H1 (cell line): ENCODE results near the gene TOMT. TPM values are rescaled to one million over a fixed set of nuclear protein-coding genes. Genes with fewer than 3 reads are reported as not detected.

Source experiments
- CTCF ChIA-PET: fragments of 300-600 bp; sonication (Branson Sonifier 250); formaldehyde crosslinking; loops from one replicate; lab custom pipeline; 2021; ENCODE audit not compliant: partially characterized antibody; lab: Charles Lee
- POLR2A ChIA-PET: fragments of 300-600 bp; sonication (Branson Sonifier 250); formaldehyde crosslinking; loops from one replicate; lab custom pipeline; 2021; ENCODE audit warnings: inconsistent platforms; ENCODE audit not compliant: partially characterized antibody; lab: Charles Lee
- DNase-seq, 2 experiments: peaks; one replicate each; pipeline versions ENCODE4 v3.0.0 to v3.0.0-alpha.2; 2010 to 2022; ENCODE audit warnings: low spot score in 2 of 2, low read depth in 1 of 2, mixed read lengths in 1 of 2
- FAIRE-seq: peaks from 2 replicates; lab custom pipeline; 2011; peaks lifted over from hg19 to GRCh38; lab: Jason Lieb, UNC
- H2AFZ ChIP-seq: 2 replicates; pipeline ENCODE4 v1.8.1; 2012; ENCODE audit warnings: low read length, inconsistent platforms
- H2AK5ac ChIP-seq: 2 replicates; pipeline ENCODE4 v1.6.1; 2013; ENCODE audit warnings: low read depth, low read length
- H2BK120ac ChIP-seq: replicated peaks from 2 replicates; pipeline ENCODE3; 2013; ENCODE audit warnings: low read depth, low read length, inconsistent platforms
- H2BK12ac ChIP-seq: 2 replicates; pipeline ENCODE4 v1.6.1; 2013; ENCODE audit warnings: low read depth, low read length
- H2BK15ac ChIP-seq: 2 replicates; pipeline ENCODE4 v1.6.1; 2013; ENCODE audit warnings: low read length
- H2BK20ac ChIP-seq: 2 replicates; pipeline ENCODE4 v1.6.1; 2013; ENCODE audit warnings: low read length
- H2BK5ac ChIP-seq: 2 replicates; pipeline ENCODE4 v1.6.1; 2013; ENCODE audit warnings: low read depth, low read length
- H3K14ac ChIP-seq: 2 replicates; pipeline ENCODE4 v1.6.1; 2013; ENCODE audit warnings: inconsistent platforms; ENCODE audit not compliant: insufficient read length
- H3K18ac ChIP-seq: 2 replicates; pipeline ENCODE4 v1.6.1; 2013; ENCODE audit warnings: low read length; ENCODE audit errors: extremely low read depth
- H3K23ac ChIP-seq: 2 replicates; pipeline ENCODE4 v1.6.1; 2013; ENCODE audit warnings: inconsistent platforms; ENCODE audit not compliant: insufficient read length
- H3K23me2 ChIP-seq: 2 replicates; pipeline ENCODE4 v1.6.1; 2013; ENCODE audit warnings: low read depth, low read length
- H3K27ac ChIP-seq: 2 replicates; pipeline ENCODE4 v1.6.1; 2011; ENCODE audit warnings: low read depth, low read length, inconsistent platforms
- H3K27me3 ChIP-seq, 4 experiments: replicated peaks in 1 of 4; 1 replicate in 1 of 4; 2 replicates in 3 of 4; pipeline versions ENCODE4 v1.6.1 to v1.8.1; 2011 to 2013; ENCODE audit warnings: low read length in 3 of 4, mild to moderate bottlenecking in 3 of 4, inconsistent platforms in 2 of 4, mixed read lengths in 2 of 4, moderate library complexity in 1 of 4; ENCODE audit not compliant: control insufficient read depth in 3 of 4, insufficient read depth in 3 of 4; ENCODE audit errors: extremely low read depth in 1 of 4
- H3K36me3 ChIP-seq, 4 experiments: 2 replicates each; pipeline versions ENCODE4 v1.6.1 to v1.8.1; 2011 to 2013; ENCODE audit warnings: mild to moderate bottlenecking in 4 of 4, low read length in 3 of 4, moderate library complexity in 2 of 4, control low read depth in 1 of 4, inconsistent platforms in 1 of 4; ENCODE audit not compliant: insufficient read depth in 4 of 4, control insufficient read depth in 2 of 4
- H3K4ac ChIP-seq: replicated peaks from 2 replicates; pipeline ENCODE3; 2013; ENCODE audit warnings: low read length, low read depth, mixed read lengths, inconsistent platforms; ENCODE audit not compliant: insufficient read length
- H3K4me1 ChIP-seq, 4 experiments: replicated peaks in 1 of 4; 1 replicate in 1 of 4; 2 replicates in 3 of 4; pipeline versions ENCODE4 v1.6.1 to v1.8.1; 2011 to 2013; ENCODE audit warnings: low read length in 3 of 4, inconsistent platforms in 2 of 4, mixed read lengths in 1 of 4; ENCODE audit not compliant: insufficient read depth in 4 of 4, control insufficient read depth in 3 of 4
- H3K4me2 ChIP-seq, 2 experiments: 2 replicates each; pipeline versions ENCODE4 v1.6.1 to v1.8.1; 2011 to 2013; ENCODE audit warnings: low read depth in 2 of 2, low read length in 2 of 2, control low read depth in 1 of 2, inconsistent platforms in 1 of 2, mild to moderate bottlenecking in 1 of 2; ENCODE audit not compliant: insufficient read depth in 1 of 2
- H3K4me3 ChIP-seq, 4 experiments: fragments of 200-600, 300-600 bp in 1 of 4; sonication (generic), shearing (Covaris generic), sonication (Bioruptor Twin) in 1 of 4; 2 replicates each; pipeline versions ENCODE4 v1.5.1 to v1.8.1; 2011 to 2016; ENCODE audit warnings: low read length in 4 of 4, low read depth in 3 of 4, control low read depth in 2 of 4, inconsistent platforms in 2 of 4, mild to moderate bottlenecking in 2 of 4, mixed read lengths in 1 of 4, moderate library complexity in 1 of 4; ENCODE audit not compliant: insufficient read depth in 2 of 4; ENCODE audit errors: extremely low read depth in 1 of 4
- H3K56ac ChIP-seq: replicated peaks from 2 replicates; pipeline ENCODE3; 2013; ENCODE audit warnings: low read depth, mild to moderate bottlenecking, mixed read lengths, low read length, inconsistent platforms; ENCODE audit not compliant: insufficient read length
- H3K79me1 ChIP-seq: 2 replicates; pipeline ENCODE4 v1.6.1; 2013; ENCODE audit warnings: low read depth, low read length, control low read depth
- H3K79me2 ChIP-seq, 2 experiments: 2 replicates each; pipeline versions ENCODE4 v1.6.1 to v1.8.1; 2012 to 2013; ENCODE audit warnings: low read length in 2 of 2, mild to moderate bottlenecking in 2 of 2, inconsistent platforms in 1 of 2; ENCODE audit not compliant: insufficient read depth in 2 of 2, control insufficient read depth in 1 of 2
- H3K9ac ChIP-seq, 4 experiments: replicated peaks in 1 of 4; 1 replicate in 1 of 4; 2 replicates in 3 of 4; pipeline versions ENCODE4 v1.6.1 to v1.8.1; 2011 to 2013; ENCODE audit warnings: low read depth in 3 of 4, low read length in 3 of 4, control low read depth in 2 of 4, mild to moderate bottlenecking in 2 of 4, moderate library complexity in 2 of 4, inconsistent platforms in 1 of 4; ENCODE audit errors: extremely low read depth in 1 of 4
- H3K9me3 ChIP-seq, 2 experiments: 2 replicates each; pipeline versions ENCODE4 v1.6.1 to v1.8.1; 2012 to 2013; ENCODE audit warnings: mild to moderate bottlenecking in 2 of 2, moderate library complexity in 2 of 2, control low read depth in 1 of 2, inconsistent platforms in 1 of 2, low read depth in 1 of 2, low read length in 1 of 2, mixed read lengths in 1 of 2; ENCODE audit not compliant: insufficient read depth in 2 of 2
- H4K20me1 ChIP-seq, 2 experiments: replicated peaks in 1 of 2; 2 replicates each; pipeline versions ENCODE3 to v1.8.1; 2011 to 2013; ENCODE audit warnings: inconsistent platforms in 2 of 2, low read length in 2 of 2, mild to moderate bottlenecking in 1 of 2; ENCODE audit not compliant: insufficient read depth in 2 of 2, control insufficient read depth in 1 of 2
- H4K5ac ChIP-seq: 2 replicates; pipeline ENCODE4 v1.6.1; 2013; ENCODE audit warnings: low read length, low read depth, mixed read lengths, inconsistent platforms; ENCODE audit not compliant: insufficient read length
- H4K8ac ChIP-seq: 2 replicates; pipeline ENCODE4 v1.8.0; 2013; ENCODE audit warnings: mild to moderate bottlenecking, moderate library complexity, low read length, inconsistent platforms; ENCODE audit not compliant: insufficient read depth; ENCODE audit errors: extremely low read depth
- H4K91ac ChIP-seq: replicated peaks from 2 replicates; pipeline ENCODE3; 2013; ENCODE audit warnings: low read length, mixed read lengths, inconsistent platforms; ENCODE audit not compliant: insufficient read length
- MAFK ChIP-seq: IDR thresholded peaks from 2 replicates; pipeline ENCODE4 v1.6.1; 2012; ENCODE audit warnings: low read depth, mild to moderate bottlenecking, improper control_type of control experiment, low read length
- MAX ChIP-seq: IDR thresholded peaks from 2 replicates; pipeline ENCODE4 v1.6.1; 2012; ENCODE audit warnings: inconsistent platforms
- SRF ChIP-seq: IDR thresholded peaks from 2 replicates; pipeline ENCODE4 v1.6.1; 2011; ENCODE audit warnings: mild to moderate bottlenecking, low read depth, low read length, moderate library complexity
- WGBS, 2 experiments: shearing (Covaris generic) in 1 of 2; methylation state at CpG; one replicate each; pipeline versions ENCODE4 v1.1.6 to v1.1.7; 2013 to 2015; ENCODE audit warnings: low lambda C conversion rate in 2 of 2, mixed read lengths in 2 of 2, inconsistent platforms in 1 of 2, low coverage in 1 of 2, missing lambda C conversion rate in 1 of 2; ENCODE audit not compliant: insufficient replicate concordance in 2 of 2, insufficient coverage in 1 of 2, insufficient read length in 1 of 2; ENCODE audit errors: extremely low coverage in 1 of 2, missing lambda C conversion rate in 1 of 2; 5-methylcytosine and 5-hydroxymethylcytosine counted together
- polyA plus RNA-seq, 7 experiments: library from polyadenylated mRNA; depleted of rRNA in 3 of 7; stranded (reverse) in 5 of 7; unstranded in 2 of 7; fragments of >200 nt in 5 of 7; fragments of 200-250 nt in 2 of 7; gene quantifications; 1 replicate in 5 of 7; 2 replicates in 1 of 7; 4 replicates in 1 of 7; pipeline versions ENCODE4 v1.2.1 to v1.2.3, GENCODE V29; 2011 to 2013; ENCODE audit warnings: missing spikeins in 2 of 7, mixed read lengths in 2 of 7
- total RNA-seq: library from RNA; stranded (reverse); fragmentation: NEBNext Ultra II Directional; extraction: Animal tissue kit (Norgen Biotek cat#: 25700); gene quantifications from 2 replicates; pipeline ENCODE4 v1.2.1, GENCODE V29; 2021

The TOMT gene
- total and polyA plus RNA-seq, 2 of the 8 experiments (the other 6 are each of a cell fraction or from before 2014, with no cell fraction given): 0.11 TPM; not detected in 1

- H3K4ac ChIP-seq: no peak overlapping the region
- TF ChIP-seq SRF: no peak
- TF ChIP-seq MAX: no peak
- TF ChIP-seq MAFK: no peak
- FAIRE-seq (no peak), DNase-seq (no peak)
- no peak overlapping the region for H3K18ac ChIP-seq
- no peak overlapping the region for H3K56ac ChIP-seq
- H3K9me3 ChIP-seq: peaks cover 16 to 19% of the 10 kb centered on the region in 2 experiments
- H4K5ac ChIP-seq: no peak overlapping the region
- no peak overlapping the region for H4K8ac ChIP-seq
- H3K23ac ChIP-seq: no peak overlapping the region
- no peak overlapping the region for H2BK5ac ChIP-seq
- H2BK15ac ChIP-seq: no peak overlapping the region
- no peak overlapping the region for H3K4me3 ChIP-seq
- no peak overlapping the region for H3K27ac ChIP-seq
- no peaks in the 10 kb centered on the region for H4K20me1 ChIP-seq
- no peaks in the 10 kb centered on the region; the same call in 1 of the 2 replicates for H3K23me2 ChIP-seq
- H3K9ac ChIP-seq: no peak overlapping the region
- H2AFZ ChIP-seq: no peak overlapping the region
- H3K36me3 ChIP-seq: no peaks in the 10 kb centered on the region
- no peaks in the 10 kb centered on the region for H3K79me1 ChIP-seq
- H4K91ac ChIP-seq: no peak overlapping the region
- no peak overlapping the region for H3K4me2 ChIP-seq
- no peak overlapping the region for H2BK120ac ChIP-seq
- no peaks in the 10 kb centered on the region for H3K79me2 ChIP-seq
- 75% methylated on average over 2 of the region's 2 CpGs; no CpG with 5 or more reads in 1 of the 2 experiments for WGBS, 2 experiments
- H3K27me3 ChIP-seq: no peaks in the 10 kb centered on the region; a peak in 2 of 7 replicates
- CTCF ChIA-PET: interaction anchor here (0.6 to 3.7 kb wide), 4 partner anchors 10 to 321 kb away, joined by 3 to 12 read pairs (median 5); no protein-coding TSS in a partner anchor
- H2AK5ac ChIP-seq: no peak overlapping the region
- H3K4me1 ChIP-seq: no peaks in the 10 kb centered on the region
- H3K14ac ChIP-seq: no peak overlapping the region
- no peak overlapping the region for H2BK12ac ChIP-seq
- no peak overlapping the region for H2BK20ac ChIP-seq
- POLR2A ChIA-PET: no interaction called here
Observed at GRCh38 chr11:72127923-72128322, 22.2 kb downstream of the TOMT start.
